Stimulated activated CD4-positive, alpha-beta T cell treated with anti-CD3 and anti-CD28 coated beads, Interleukin-2, amount 100 ng/mL, for 4 hours (primary cell): ENCODE results near the gene C18orf54.

Source experiments
- DNase-seq: peaks from one replicate; pipeline ENCODE4 v3.0.0-alpha.2; 2020; ENCODE audit warnings: low read depth

C18orf54 gene

DNA sequence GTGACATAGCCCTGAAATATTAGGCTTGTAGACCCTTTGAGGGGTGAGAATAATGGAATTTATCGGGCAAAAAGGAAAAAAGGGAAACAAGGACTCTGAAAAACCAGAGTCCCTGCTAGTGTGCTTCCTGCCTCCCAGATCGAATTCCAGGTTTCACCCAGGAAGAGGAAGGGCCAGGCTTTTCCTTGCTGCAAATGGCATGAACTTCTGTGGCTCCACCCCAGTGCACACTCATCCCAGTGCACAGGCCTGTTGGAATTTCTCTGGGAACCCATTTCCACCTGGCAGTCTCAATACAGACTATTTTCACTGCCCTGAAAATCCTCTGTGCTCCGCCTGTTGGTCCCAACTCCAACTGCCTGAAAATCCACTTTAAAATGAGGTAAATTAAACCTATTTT, 29.9 kb downstream of the C18orf54 start:
- DNase-seq, result no peak

DNA sequence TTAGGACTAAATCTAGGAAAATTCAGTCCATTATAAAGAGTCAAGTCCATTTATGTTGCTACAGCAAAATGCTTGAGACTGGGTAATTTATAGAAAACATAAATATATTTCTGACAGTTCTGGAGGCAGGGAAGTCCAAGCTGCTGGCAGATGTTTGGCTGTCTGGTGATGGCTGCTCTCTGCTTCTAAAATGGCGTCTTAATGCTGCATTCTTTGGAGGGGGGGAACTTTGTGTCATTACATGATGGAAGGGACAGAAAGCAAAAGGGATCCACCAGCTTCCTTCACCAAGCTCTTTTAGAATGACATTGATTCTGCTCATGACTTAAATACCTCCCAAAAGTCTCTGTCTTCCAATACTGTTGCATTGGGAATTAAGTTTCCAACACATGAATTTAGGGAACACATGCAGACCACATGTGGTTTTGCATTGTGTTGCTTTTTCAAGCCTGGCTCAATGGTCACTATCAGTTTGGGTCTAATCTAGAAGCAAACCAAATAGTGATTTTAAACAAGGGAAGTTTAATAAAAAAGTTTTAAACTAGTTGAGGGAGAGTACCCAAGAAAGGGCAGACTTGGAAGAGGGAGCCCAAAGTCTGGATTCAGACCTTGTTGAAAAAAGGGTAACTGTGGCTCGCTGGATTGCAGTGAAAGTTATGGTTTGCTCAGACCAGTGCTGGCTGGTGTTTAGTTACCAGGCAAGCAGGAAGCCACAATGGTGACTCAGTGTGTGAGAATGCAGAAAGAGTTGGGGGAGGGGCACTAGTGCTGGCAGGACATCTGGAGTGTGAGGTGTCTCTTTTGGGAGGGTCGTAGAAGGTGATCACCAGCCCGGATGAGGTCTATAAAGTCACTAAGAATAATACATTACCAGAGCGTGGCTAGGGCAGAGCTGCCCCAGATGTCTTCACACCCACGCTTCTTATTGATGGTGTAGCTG, 30.8 kb downstream of the C18orf54 start:
- no peak for DNase-seq

DNA sequence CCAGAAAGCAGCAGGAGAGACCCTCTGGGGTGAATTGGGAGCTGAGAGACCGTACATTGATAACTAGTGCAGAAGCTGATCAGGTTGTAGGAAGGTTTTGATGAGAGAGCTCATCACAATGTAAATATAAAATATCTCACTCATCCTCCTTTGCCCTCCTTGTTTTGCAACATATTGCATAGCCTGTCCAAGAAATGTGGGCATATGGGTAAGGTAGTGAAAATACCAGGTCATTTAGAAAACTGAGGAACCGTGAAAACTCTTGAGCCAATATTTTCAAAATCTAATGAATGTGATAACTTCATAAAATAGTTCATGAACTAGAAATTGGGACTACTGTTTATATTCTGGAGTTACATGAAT, 31.4 kb downstream of the C18orf54 start:
- no peak for DNase-seq

DNA sequence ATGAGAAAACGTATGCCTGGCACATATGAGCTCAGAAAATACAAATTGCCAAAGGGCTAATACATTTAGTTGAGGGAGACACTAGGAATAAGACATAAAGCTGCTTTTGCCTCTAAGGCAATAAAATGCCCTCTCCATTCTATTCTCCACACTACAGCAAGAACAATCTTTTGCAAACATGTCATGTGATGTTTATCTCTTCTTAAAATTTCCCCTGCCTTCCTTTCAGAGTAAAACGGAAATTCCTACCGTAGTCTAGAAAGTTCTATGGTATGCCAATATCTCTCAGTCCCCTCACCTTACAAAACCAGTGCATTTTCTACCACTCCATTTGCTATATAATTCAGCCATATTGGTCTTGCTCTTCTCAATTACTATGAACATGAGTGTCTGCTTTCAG, 33.1 kb downstream of the C18orf54 start:
- DNase-seq, result no peak

DNA sequence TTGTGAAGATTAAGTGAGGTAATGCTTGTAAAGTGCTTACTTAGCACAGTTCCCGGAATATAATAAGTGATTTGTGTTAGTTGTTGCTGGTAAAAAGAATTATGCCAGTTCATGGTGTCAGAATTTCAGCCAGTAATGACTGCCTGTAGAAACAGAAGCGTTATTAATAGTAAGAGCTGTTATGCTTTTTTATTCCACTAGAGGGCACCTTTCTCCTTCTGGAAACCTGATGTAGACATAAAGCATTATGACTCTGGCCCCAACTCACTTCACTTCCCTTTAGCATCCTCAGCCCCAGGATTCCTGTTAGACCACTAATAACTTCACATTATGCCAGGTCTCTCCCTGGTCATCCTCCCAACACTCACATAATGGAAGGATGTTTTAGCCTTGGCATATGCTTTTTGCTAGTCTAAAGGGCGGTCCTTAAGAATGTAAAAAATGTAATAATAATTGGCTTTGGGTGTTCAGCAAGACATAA, 34.9 kb downstream of the C18orf54 start:
- DNase-seq, result no peak

DNA sequence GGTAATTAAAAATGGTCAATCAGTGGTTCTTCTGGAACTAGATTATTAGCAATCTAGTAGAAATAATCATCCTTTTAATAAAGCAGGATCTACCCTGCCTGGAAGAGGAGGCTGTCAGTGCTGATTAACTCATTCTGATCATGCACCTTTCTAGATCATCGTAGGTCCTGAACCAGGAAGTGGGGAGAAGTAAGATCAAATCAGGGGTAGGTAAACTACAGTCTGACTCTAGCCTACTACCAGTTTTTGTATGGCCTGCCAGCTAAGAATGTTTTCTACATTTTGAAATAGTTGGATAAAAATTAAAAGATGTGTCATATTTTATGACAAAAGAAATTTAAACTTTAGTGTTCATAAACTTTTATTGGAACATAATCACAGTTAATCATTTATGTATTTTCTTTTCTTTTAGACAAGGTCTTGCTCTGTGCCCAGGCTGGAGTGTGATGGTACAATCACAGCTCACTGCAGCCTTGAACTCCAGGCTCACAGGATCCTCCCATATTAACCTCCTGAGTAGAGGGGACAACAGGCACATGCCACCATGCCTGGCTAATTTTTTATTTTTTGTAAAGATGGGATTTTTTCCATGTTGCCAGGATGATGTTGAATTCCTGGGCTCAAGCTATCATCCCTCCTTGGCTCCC, 36.1 kb downstream of the C18orf54 start:
- no peak for DNase-seq

DNA sequence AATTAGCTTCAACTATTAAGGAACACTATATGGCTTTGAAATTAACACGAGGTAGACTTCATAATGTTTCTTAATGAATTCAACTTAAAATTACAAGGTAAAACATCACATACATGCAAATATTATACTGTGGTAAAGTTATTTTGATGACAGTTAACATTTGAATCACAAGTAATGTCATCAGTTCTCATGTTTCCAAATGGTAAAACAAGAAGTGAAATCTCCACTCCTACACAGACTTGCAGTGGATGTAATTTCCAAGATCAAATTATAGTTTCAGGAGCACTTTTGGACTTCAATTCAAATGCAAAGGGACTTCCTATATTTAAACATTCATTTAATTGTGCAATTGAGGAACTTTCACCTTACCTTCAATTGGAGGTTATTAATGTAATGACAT, 39.1 kb downstream of the C18orf54 start:
- no peak for DNase-seq

DNA sequence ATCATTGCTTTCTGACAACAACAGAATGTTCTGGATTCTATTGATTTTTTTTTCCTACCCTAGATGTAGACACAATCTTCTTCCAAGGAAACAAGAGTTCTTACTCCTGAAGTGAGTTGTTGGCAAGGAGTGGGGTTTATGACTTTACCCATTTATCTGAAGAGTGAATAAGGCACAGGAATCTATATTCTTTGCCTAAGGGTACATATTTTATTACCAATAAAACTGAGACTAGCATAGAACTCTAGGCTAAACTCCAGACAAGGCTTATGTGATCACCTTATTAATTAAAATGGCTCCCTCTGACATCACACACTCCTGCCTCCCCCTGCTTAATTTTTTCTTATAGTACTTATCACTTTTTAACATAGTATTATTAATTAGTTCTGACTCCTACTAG, 47.6 kb downstream of the C18orf54 start:
- DNase-seq, result no peak

DNA sequence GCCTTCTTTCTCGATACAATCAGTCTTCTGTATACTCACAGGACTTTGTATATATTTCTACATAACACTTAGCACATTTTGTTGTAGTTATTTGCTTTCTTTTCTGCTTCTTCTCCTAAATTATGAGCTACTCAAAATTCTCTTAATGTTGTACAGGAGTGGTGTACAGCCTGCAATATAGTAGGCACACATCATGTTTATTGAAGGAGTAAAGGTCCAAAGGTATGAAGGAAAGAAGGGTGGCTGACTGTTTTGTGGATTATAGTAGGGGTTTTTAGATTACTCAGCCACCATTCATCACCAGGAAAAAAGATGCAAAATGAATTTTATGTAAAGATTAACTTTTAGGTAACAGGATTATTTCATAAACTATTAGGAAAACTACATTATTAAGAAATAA, 54.1 kb downstream of the C18orf54 start:
- no peak for DNase-seq

DNA sequence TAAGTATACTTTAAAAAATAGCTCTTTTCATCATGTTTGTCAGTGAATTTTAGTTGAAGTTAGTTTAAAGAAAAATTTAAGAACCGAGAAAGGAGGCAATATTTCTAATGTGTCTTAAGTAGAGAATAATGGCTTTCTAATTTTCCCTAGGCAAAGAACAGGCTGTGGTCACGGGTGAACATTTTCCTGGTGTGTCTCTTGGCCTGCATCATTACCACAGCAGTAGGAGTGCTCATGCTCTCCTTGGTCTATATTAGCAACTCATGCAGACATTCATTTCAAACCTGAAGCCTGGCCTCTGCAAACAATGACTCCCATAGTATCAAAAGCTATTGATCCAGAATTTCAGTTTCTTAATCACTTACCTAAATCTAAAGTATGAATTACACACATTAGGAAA, 57.4 kb downstream of the C18orf54 start:
- no peak for DNase-seq

DNA sequence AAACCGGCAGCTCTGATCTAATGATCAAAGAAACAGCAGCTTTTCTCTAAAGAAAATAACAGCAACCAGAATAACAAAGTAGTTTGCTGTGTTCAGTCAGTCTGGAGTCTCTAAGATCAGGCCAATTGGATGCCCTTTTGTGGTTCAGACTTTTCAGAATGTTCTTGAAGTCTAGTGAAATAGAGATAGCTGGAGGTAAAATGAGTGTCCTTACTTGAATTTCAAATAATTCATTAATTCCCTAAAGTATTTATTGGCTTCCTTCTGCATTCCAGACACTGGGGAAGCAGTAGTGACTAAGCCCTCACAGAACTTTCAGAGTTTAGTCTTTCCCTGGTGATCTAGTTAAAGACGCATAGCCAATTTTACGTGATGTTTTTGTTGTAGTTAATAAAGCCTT, 58.7 kb downstream of the C18orf54 start:
- DNase-seq, result no peak

DNA sequence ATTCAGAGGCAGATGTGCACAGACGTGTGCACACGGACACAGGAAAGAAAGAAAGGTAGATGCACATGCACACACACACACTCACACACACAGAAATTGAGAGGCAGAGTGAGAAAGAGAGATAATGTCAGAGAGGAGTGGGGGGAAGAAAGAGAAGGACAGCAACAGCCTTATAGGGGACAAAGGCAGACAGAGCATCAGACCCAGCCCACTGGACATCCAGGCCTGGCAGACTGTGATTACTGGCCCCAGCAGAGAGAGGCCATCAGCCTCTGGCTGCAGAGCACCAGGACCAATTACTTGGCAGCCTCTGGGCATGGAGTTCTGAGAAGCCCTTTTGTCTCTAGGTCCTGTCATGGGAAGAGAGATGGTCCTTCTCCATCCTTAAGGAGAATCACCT, 66.1 kb downstream of the C18orf54 start:
- no peak for DNase-seq

DNA sequence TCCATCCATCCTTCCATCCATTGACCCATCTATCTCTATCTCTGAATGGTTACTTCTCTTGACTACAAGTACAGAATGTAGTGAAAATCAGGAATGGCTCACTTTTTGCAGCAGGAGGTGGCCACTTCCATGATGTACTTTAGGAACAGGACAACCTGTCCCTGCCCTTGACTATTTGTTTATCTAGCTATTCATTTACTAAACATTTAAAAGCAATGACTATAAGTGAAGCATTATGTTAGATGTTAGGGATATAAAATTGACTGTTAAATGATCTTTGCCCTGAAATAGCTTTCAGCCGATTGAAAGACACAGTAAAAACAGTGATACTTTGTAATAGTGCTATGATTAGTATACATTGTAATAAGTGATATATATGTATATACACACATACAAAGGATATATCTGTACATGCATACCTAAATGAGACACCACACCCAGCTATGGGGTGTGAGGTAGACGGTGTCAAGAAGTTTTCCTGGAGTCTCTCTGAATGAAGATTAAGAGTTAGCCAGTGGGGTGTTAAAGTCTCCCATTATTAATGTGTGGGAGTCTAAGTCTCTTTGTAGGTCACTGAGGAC, 68.5 kb downstream of the C18orf54 start:
- no peak for DNase-seq
